ENCODE results near the gene CLDN9.

The CLDN9 gene

GRCh38 chr16:3012246-3012645 is 477 bp upstream of the CLDN9 start:
- Histone ChIP-seq H3K36me3 (peaks cover 17% of the 10 kb centered on the region), H3K4me1 (ENCODE audit: control insufficient read depth in 1 of 2, insufficient read depth in 1 of 2, low read depth in 1 of 2, low read length in 1 of 2) (peaks cover 48% of the 10 kb centered on the region in 2 experiments), H3K4me3 (ENCODE audit: low read depth in 1 of 2, low read length in 1 of 2) (no peak overlapping the region), H3K9me3 (no peaks in the 10 kb centered on the region), H3K27me3 (peaks cover under 1% of the 10 kb centered on the region), H3K27ac (no peak overlapping the region)
- TF ChIP-seq, protein P1, sequence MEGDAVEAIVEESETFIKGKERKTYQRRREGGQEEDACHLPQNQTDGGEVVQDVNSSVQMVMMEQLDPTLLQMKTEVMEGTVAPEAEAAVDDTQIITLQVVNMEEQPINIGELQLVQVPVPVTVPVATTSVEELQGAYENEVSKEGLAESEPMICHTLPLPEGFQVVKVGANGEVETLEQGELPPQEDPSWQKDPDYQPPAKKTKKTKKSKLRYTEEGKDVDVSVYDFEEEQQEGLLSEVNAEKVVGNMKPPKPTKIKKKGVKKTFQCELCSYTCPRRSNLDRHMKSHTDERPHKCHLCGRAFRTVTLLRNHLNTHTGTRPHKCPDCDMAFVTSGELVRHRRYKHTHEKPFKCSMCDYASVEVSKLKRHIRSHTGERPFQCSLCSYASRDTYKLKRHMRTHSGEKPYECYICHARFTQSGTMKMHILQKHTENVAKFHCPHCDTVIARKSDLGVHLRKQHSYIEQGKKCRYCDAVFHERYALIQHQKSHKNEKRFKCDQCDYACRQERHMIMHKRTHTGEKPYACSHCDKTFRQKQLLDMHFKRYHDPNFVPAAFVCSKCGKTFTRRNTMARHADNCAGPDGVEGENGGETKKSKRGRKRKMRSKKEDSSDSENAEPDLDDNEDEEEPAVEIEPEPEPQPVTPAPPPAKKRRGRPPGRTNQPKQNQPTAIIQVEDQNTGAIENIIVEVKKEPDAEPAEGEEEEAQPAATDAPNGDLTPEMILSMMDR (IDR thresholded peaks at IDR 0.05): no peak

- TF ChIP-seq, protein P1 (IDR thresholded peaks at IDR 0.05): no peak
- H3K36me3 ChIP-seq: peaks cover 17% of the 10 kb centered on the region
- peaks cover 13% of the 10 kb centered on the region for H3K27me3 ChIP-seq
- H3K27ac ChIP-seq: no peak overlapping the region
- H3K4me1 ChIP-seq (ENCODE audit: control insufficient read depth in 1 of 2, insufficient read depth in 1 of 2, low read depth in 1 of 2, low read length in 1 of 2): peaks cover 43 to 48% of the 10 kb centered on the region in 2 experiments
- no peak overlapping the region for H3K4me3 ChIP-seq (ENCODE audit: low read depth in 1 of 2, low read length in 1 of 2)
- no peaks in the 10 kb centered on the region for H3K9me3 ChIP-seq
These were observed 798 bp downstream of the CLDN9 start for GRCh38 chr16:3013491-3013951.

DNA sequence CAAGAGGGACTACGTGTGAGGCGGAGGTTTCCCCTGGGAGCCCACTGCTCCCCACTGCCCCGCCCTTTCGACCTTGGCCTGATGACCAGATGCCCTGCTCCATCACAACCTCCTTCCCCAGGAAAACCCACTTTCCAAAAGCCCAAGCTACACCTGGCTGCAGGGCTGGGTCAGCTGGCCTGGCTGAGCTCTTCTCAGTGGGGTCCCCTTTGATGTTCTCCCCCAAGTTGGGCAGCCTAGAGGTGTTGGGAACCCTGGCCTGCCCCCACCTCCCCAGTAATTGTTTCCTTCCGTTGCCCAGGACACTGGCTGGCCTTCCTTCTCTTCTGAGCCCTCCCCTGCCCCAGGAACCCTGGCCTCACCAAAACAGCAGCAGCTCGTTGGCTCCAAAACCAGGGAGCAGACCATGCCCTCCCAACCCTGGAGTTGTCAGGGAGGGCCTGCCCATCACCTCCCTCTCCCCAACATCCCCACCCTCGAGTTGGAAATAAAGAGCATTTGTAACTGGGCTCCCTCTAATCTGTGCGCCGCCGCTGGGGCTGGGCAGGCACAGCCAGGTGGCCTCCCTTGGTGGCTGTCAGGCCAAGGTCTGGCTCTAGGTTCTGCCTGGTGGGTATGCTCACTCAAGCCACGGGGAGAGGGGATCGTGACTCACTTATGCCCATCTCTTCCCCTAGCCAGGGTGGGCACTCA is 1.4 kb downstream of the CLDN9 start:
- Histone ChIP-seq H3K9me3 (no peaks in the 10 kb centered on the region), H3K27me3 (peaks cover 19% of the 10 kb centered on the region), H3K27ac (no peak overlapping the region), H3K4me1 (ENCODE audit: control insufficient read depth in 1 of 2, insufficient read depth in 1 of 2, low read depth in 1 of 2, low read length in 1 of 2) (peaks cover 37 to 48% of the 10 kb centered on the region in 2 experiments), H3K36me3 (peaks cover 17% of the 10 kb centered on the region), H3K4me3 (ENCODE audit: low read depth in 1 of 2, low read length in 1 of 2) (no peak overlapping the region)
- TF ChIP-seq, protein P1 (IDR thresholded peaks at IDR 0.05): no peak

DNA sequence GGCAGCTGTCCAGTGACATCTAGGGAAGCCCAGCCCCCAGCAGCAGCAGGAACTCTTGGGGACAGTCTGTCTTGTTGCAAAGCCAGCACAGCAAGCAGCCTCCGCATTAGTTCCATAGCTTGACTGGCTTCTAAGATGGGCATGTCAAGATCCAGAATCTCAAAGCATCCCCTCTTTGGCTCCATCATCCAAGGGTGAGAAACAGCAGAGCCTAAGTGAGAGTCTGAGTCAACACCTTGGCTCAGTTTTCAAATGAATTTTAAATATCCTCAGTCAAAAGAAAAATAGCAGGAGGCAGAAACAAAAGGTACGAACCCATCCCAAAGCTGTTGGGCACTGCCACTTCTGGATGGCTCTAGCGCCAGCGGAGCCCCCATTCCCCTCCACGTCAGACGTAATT is 2.2 kb downstream of the CLDN9 start:
- Histone ChIP-seq H3K27ac (no peak overlapping the region), H3K9me3 (no peaks in the 10 kb centered on the region), H3K4me1 (ENCODE audit: control insufficient read depth in 1 of 2, insufficient read depth in 1 of 2, low read depth in 1 of 2, low read length in 1 of 2) (peaks cover 36 to 48% of the 10 kb centered on the region in 2 experiments), H3K4me3 (ENCODE audit: low read depth in 1 of 2, low read length in 1 of 2) (no peak overlapping the region), H3K27me3 (peaks cover 22% of the 10 kb centered on the region), H3K36me3 (peaks cover 17% of the 10 kb centered on the region)
- TF ChIP-seq, protein P1 (IDR thresholded peaks at IDR 0.05): no peak

- Histone ChIP-seq H3K27me3 (peaks cover 22% of the 10 kb centered on the region), H3K27ac (no peak overlapping the region), H3K9me3 (no peaks in the 10 kb centered on the region), H3K4me3 (ENCODE audit: low read depth in 1 of 2, low read length in 1 of 2) (no peak overlapping the region), H3K4me1 (ENCODE audit: control insufficient read depth in 1 of 2, insufficient read depth in 1 of 2, low read depth in 1 of 2, low read length in 1 of 2) (peaks cover 30 to 46% of the 10 kb centered on the region in 2 experiments), H3K36me3 (peaks cover 17% of the 10 kb centered on the region)
- TF ChIP-seq, protein P1 (IDR thresholded peaks at IDR 0.05): no peak
These were observed 3.3 kb downstream of the CLDN9 start for GRCh38 chr16:3015865-3016521.

All from neutrophil (primary cell).